ENCODE data around the gene ZNF470. TPM values are rescaled to one million over a fixed set of nuclear protein-coding genes. Genes with fewer than 3 reads are reported as not detected.

The ZNF470 gene
- 1 to 10 TPM; 7.3 to 8.8 TPM for total RNA-seq

DNA sequence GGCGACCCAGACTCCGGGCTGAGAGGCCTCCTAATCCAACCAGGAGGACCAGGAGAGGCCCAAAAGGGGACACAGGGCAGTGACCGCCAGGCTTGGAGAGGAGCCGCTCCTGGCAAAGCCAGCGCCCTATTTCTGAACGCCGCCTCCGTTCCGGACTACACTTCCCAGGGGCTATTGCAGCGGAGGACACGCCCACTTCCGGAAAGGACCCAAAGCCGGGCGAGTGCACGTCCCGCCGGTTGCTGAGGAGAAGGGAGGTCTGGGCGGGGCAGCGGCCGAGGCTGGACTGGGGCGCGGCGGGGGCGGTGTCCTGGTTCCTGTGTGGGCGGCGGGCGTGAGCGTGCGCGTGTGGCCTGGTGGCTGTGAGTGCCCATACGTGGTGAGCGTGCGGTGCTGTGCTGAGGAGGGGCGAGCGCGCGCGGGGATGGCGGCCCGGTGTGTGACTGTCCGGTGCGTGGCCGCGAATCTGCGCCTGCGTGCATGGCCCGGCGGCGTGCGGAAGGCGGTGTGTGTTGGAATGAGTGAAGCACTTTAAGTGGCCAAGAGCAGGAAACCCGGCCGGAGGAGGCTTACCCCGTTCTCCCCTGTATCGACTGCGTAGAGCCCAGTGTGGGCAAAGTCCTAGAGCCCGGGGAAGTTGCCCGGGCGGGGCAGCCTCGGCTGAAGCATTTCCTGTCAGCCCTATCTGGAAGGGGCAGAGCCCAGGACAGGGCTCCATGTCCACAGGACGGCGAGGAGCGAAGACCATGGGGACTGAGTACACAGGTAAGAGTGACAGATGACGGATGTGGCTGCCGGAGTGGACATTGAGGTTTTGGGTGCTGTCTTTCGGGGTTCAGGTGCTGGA lies at the start of gene ZNF470:
ZNF470 (plus strand) TSS at position 195 of the 847 bp plus-strand sequence. CDS start 2,844 bp downstream, outside the sequence.
- Mint-ChIP-seq H3K27me3 (no peaks in the 10 kb centered on the region), H3K4me1 (peaks cover 7% of the 10 kb centered on the region), H3K27ac (peak within 1 kb of the TSS; percentile 89), H3K36me3 (peaks cover 60% of the 10 kb centered on the region), H3K4me3 (peak within 1 kb of the TSS; percentile 89), H3K9me3 (peaks cover 26% of the 10 kb centered on the region)
- peak; percentile 93 for ATAC-seq (ENCODE audit: low read depth)
- POLR2A ChIA-PET: interaction anchor here (0.5 to 1.3 kb wide), 2 partner anchors 28 to 1582 kb away, joined by 3 read pairs; no protein-coding TSS in a partner anchor
- DNase-seq: peak; percentile 88

DNA sequence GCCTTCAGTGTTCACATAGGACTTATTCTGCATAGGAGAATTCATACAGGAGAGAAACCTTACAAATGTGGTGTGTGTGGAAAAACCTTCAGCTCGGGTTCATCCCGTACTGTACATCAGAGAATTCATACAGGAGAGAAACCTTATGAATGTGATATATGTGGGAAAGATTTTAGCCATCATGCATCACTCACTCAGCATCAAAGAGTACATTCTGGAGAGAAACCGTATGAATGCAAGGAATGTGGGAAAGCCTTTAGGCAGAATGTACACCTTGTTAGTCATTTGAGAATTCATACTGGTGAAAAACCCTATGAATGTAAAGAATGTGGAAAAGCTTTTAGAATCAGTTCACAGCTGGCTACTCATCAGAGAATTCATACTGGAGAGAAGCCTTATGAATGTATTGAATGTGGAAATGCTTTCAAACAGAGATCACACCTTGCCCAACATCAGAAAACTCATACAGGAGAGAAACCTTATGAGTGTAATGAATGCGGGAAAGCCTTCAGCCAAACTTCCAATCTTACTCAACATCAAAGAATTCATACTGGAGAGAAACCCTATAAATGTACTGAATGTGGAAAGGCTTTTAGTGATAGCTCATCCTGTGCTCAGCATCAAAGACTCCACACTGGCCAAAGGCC lies 41.9 kb upstream of the ZNF470 start:
- DNase-seq (no peak), ATAC-seq (ENCODE audit: low read depth) (no peak)
- peaks cover 42% of the 10 kb centered on the region for H3K9me3 Mint-ChIP-seq
- H3K27me3 Mint-ChIP-seq: no peaks in the 10 kb centered on the region
- peaks cover 16% of the 10 kb centered on the region for H3K36me3 Mint-ChIP-seq
- POLR2A ChIA-PET: no interaction called here
- no peaks in the 10 kb centered on the region for H3K4me1 Mint-ChIP-seq
- no peak overlapping the region for H3K27ac Mint-ChIP-seq
- no peak overlapping the region for H3K4me3 Mint-ChIP-seq

DNA sequence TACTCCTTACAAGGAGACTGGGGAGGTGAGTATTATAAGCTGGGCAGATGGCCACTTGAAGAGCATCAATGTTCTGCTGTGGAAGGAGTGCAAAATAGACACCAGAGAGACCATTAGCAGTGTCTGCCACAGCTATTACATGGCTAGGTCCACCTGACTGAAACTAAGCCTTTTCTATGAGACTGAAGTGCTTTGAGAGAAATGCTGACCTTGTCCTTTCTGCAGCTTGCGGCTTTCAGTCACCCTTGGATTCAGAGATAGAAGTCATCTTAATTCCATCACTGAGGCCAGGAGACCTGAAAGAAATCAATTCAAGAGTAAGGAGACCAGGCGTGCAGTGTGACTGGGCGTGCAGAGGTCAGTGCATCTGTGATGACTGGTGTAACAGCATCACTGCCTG lies 29.8 kb upstream of the ZNF470 start:
- Mint-ChIP-seq H3K4me3 (peak overlapping the region; percentile 95), H3K27me3 (no peaks in the 10 kb centered on the region), H3K36me3 (peaks cover 35% of the 10 kb centered on the region), H3K27ac (peak overlapping the region; percentile 98), H3K4me1 (peaks cover 14% of the 10 kb centered on the region), H3K9me3 (peaks cover 37% of the 10 kb centered on the region)
- ATAC-seq (ENCODE audit: low read depth) (no peak), DNase-seq (no peak)
- POLR2A ChIA-PET: interaction anchor here (0.7 kb wide), 1 partner anchor 134 kb away, joined by 3 read pairs; the partner anchor contains the start of gene ZNF835

DNA sequence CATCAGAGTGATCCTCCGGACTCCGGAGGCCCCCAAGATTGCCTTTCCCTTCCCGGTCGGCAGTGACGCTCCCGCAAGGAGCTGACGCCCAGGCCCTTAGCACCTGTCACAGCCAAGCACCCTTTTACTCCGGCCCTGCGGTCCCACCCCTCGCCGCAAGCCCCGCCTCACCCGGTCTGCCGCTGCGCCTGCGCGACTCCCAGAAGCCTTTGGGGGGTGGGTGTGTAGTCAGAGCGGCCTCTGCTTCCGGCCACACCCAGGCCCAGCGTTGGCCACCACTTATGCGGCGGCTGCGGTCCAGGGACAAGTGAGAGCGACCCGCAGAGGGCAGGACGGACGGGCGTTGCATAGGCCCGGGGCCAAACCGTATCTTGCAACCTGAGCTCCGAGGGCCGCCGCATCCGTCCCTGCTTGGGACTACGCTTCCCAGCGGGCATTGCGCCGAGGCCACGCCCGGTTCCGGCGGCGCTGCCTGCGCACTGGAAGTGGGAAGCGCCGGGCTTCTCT lies 29.0 kb upstream of the ZNF470 start:
- Mint-ChIP-seq H3K27ac (peak overlapping the region; percentile 98), H3K4me3 (peak overlapping the region; percentile 95), H3K36me3 (peaks cover 41% of the 10 kb centered on the region), H3K9me3 (peaks cover 35% of the 10 kb centered on the region), H3K27me3 (no peaks in the 10 kb centered on the region), H3K4me1 (peaks cover 16% of the 10 kb centered on the region)
- peak; percentile 94 for ATAC-seq (ENCODE audit: low read depth)
- DNase-seq: peak; percentile 97
- POLR2A ChIA-PET: interaction anchor here (0.7 to 2.3 kb wide), 6 partner anchors 28 to 634 kb away, joined by 3 to 8 read pairs (median 4); partner anchors contain the start of genes ZNF71 and ZNF835

DNA sequence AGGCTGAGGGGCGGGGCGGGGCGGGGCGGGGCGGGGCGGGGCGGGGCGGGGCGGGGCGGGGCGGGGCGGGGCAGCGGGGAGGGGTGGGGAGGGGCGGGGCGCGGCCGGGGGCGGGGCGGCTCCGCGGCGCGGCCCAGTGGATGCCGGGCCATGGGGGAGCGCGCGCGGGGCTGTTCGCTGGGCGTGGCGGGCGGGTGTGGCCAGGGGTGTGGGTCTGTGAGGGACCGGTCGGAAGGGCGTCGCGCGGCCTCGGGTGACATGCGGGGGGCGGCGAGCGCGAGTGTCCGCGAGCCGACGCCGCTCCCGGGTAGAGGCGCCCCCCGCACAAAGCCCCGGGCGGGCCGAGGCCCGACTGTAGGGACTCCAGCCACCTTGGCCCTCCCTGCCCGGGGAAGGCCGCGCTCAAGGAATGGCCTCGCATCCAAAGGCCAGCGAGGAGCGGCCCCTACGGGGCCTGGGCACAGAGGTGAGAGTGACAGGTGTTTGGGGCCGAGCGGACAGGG lies 28.5 kb upstream of the ZNF470 start, which contains the start of gene ZFP28:
ZFP28 (plus strand) TSS at position 188 of the 503 bp plus-strand sequence; CDS start at position 259, 71 bp downstream.
- Mint-ChIP-seq H3K27ac (peak within 1 kb of the TSS; percentile 98), H3K27me3 (no peaks in the 10 kb centered on the region), H3K36me3 (peaks cover 45% of the 10 kb centered on the region), H3K4me1 (peaks cover 16% of the 10 kb centered on the region), H3K9me3 (peaks cover 34% of the 10 kb centered on the region), H3K4me3 (peak within 1 kb of the TSS; percentile 95)
- no peak for DNase-seq
- POLR2A ChIA-PET: interaction anchor here (0.8 to 2.3 kb wide), 5 partner anchors 27 to 634 kb away, joined by 3 to 8 read pairs (median 4); partner anchors contain the start of gene ZNF71
- ATAC-seq (ENCODE audit: low read depth): peak; percentile 77

DNA sequence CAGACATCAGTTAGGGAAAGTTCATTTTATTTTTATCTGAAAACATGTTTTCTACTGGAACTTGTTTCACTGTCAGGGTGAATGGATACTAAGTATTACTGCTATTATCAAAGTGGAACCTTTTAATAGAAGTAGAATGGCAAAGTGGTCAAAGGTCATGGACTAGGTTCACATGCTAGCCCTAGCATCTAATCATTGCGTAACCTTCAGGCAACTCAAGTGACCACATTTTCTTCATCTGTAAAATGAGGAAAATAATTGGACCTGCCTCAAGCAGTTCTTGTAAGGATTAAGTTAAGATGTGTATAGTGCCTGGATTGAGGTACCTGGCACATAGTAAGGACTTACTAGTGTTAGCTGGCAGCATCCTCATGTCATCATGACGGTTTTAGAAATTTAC lies 23.5 kb upstream of the ZNF470 start:
- H3K27ac Mint-ChIP-seq: no peak overlapping the region
- H3K4me1 Mint-ChIP-seq: peaks cover 13% of the 10 kb centered on the region
- H3K27me3 Mint-ChIP-seq: no peaks in the 10 kb centered on the region
- ATAC-seq (ENCODE audit: low read depth) (no peak), DNase-seq (no peak)
- POLR2A ChIA-PET: no interaction called here
- H3K9me3 Mint-ChIP-seq: peaks cover 34% of the 10 kb centered on the region
- peaks cover 70% of the 10 kb centered on the region for H3K36me3 Mint-ChIP-seq
- no peak overlapping the region for H3K4me3 Mint-ChIP-seq

DNA sequence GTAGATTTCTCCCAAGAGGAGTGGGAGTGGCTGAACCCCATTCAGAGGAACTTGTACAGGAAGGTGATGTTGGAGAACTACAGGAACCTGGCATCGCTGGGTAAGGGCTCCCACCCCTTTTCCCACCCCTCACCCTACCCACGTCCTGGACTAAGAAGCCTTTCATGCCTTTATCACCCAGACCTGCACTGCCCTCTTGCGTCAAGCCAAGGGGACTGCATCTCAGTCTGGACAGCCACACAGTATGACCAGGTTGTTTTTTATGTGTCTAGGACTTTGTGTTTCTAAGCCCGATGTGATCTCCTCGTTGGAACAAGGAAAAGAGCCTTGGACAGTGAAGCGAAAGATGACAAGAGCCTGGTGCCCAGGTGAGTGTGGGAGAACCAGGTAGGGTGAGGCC lies 19.7 kb upstream of the ZNF470 start:
- H3K36me3 Mint-ChIP-seq: peaks cover 69% of the 10 kb centered on the region
- H3K9me3 Mint-ChIP-seq: peaks cover 29% of the 10 kb centered on the region

DNA sequence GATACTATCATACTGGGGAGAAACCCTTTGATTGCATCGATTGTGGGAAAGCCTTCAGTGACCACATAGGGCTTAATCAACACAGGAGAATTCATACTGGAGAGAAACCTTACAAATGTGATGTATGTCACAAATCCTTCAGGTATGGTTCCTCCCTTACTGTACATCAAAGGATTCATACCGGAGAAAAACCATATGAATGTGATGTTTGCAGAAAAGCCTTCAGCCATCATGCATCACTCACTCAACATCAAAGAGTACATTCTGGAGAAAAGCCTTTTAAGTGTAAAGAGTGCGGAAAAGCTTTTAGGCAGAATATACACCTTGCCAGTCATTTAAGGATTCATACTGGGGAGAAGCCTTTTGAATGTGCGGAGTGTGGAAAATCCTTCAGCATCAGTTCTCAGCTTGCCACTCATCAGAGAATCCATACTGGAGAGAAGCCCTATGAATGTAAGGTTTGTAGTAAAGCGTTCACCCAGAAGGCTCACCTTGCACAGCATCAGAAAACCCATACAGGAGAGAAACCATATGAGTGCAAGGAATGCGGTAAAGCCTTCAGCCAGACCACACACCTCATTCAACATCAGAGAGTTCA lies 12.9 kb upstream of the ZNF470 start:
- no peaks in the 10 kb centered on the region for H3K4me1 Mint-ChIP-seq
- H3K9me3 Mint-ChIP-seq: peaks cover 45% of the 10 kb centered on the region
- no peak for ATAC-seq (ENCODE audit: low read depth)
- H3K36me3 Mint-ChIP-seq: peaks cover 51% of the 10 kb centered on the region
- H3K27ac Mint-ChIP-seq: no peak overlapping the region
- H3K4me3 Mint-ChIP-seq: no peak overlapping the region
- POLR2A ChIA-PET: no interaction called here
- no peaks in the 10 kb centered on the region for H3K27me3 Mint-ChIP-seq
- DNase-seq: no peak

More for the DNA sequence above, 19.7 kb upstream of the ZNF470 start:
- POLR2A ChIA-PET: no interaction called here
- no peak overlapping the region for H3K27ac Mint-ChIP-seq
- ATAC-seq (ENCODE audit: low read depth) (no peak), DNase-seq (no peak)
- no peaks in the 10 kb centered on the region for H3K27me3 Mint-ChIP-seq
- H3K4me3 Mint-ChIP-seq: no peak overlapping the region
- H3K4me1 Mint-ChIP-seq: peaks cover under 1% of the 10 kb centered on the region

DNA sequence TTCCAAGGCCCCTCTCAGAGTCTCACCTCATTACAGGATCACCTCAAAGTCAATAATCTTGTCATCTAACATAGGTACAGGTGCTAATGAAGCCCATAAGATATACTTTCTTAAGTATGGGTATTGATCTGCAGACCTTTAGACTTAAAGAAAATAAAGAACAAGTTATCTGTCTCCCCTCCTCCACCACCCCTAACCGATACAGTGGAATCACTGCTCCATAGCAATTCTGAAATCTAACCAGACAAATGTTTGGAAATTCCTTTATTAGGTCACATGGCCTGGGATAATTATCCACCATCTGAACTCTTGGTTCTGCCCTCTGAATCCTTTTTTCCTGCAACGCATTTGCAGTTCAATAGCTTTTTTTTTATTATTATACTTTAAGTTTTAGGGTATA lies 4.5 kb upstream of the ZNF470 start:
- no peaks in the 10 kb centered on the region for H3K27me3 Mint-ChIP-seq
- POLR2A ChIA-PET: no interaction called here
- DNase-seq (no peak), ATAC-seq (ENCODE audit: low read depth) (no peak)
- H3K27ac Mint-ChIP-seq: no peak overlapping the region
- H3K4me1 Mint-ChIP-seq: peaks cover 2% of the 10 kb centered on the region
- H3K9me3 Mint-ChIP-seq: peaks cover 49% of the 10 kb centered on the region
- peaks cover 31% of the 10 kb centered on the region for H3K36me3 Mint-ChIP-seq
- no peak overlapping the region for H3K4me3 Mint-ChIP-seq

DNA sequence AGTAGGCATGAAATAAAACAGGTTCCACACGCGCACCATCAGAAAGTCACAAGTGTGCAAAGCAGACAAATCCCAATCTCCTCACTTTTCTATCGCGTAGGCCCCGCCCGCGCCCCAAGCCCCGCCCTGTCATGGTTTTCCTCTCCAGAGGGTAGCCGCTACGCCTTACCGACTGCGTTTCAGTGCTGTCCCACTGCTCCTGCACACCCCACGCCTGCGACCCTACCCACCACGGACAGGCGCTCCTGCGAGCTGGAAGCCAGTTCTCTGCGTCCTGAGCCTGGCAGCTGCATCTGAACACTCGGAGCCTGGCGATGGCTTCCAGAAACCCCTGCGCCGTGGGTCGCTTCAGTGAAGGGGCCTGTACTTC lies 379 bp upstream of the ZNF470 start:
- Mint-ChIP-seq H3K4me1 (peaks cover 7% of the 10 kb centered on the region), H3K27ac (peak overlapping the region; percentile 89), H3K27me3 (no peaks in the 10 kb centered on the region), H3K36me3 (peaks cover 55% of the 10 kb centered on the region), H3K9me3 (peaks cover 29% of the 10 kb centered on the region), H3K4me3 (peak overlapping the region; percentile 89)
- POLR2A ChIA-PET: interaction anchor here (0.5 to 1.3 kb wide), 2 partner anchors 27 to 1582 kb away, joined by 3 read pairs; no protein-coding TSS in a partner anchor
- ATAC-seq (ENCODE audit: low read depth): peak; percentile 47
- DNase-seq: no peak

DNA sequence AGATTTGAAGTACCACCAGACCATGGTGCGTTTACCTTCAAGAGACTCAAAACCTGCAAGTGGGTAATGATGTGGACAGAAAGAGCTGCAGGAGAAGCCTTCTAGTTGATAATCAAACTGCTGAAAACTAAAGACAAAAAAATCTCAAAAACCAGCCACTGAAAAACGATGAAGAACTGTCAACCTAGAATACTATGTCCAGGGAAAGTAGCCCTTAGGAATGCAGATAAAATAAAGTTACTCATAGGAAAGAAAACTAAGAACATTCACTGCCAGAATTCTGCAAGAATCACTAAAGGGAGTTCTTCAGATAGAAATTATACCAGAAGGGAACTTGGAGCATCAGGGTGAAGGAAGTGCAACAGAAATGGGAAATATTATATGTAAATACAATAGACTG lies 5.3 kb downstream of the ZNF470 start:
- no peak overlapping the region for H3K4me3 Mint-ChIP-seq

DNA sequence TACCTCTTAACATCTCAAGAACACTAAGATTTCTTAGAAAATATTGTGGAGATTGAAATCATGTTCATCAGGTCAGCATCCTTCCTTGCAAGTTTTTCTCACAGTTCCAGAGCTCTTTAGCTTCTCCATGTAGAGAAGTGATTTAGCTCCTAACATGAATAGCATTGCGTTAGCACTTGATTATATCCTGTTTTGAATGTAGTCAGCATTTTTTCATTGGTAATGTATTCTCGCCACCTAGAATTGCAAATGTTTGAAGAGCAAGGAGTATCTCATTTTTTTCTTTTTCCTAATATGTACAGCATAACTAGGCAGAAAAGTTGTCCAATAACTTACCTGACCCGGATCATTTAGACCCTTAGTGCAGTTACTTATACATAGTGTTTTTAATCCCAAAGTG lies 6.6 kb downstream of the ZNF470 start:
- no peak overlapping the region for H3K27ac Mint-ChIP-seq
- H3K4me1 Mint-ChIP-seq: no peaks in the 10 kb centered on the region
- H3K36me3 Mint-ChIP-seq: peaks cover 76% of the 10 kb centered on the region
- POLR2A ChIA-PET: no interaction called here
- peaks cover 41% of the 10 kb centered on the region for H3K9me3 Mint-ChIP-seq
- no peak overlapping the region for H3K4me3 Mint-ChIP-seq
- DNase-seq: no peak
- ATAC-seq (ENCODE audit: low read depth): no peak
- no peaks in the 10 kb centered on the region for H3K27me3 Mint-ChIP-seq

More for the DNA sequence above, 5.3 kb downstream of the ZNF470 start:
- Mint-ChIP-seq H3K27ac (no peak overlapping the region), H3K9me3 (peaks cover 35% of the 10 kb centered on the region), H3K4me1 (peaks cover 5% of the 10 kb centered on the region), H3K27me3 (no peaks in the 10 kb centered on the region), H3K36me3 (peaks cover 76% of the 10 kb centered on the region)
- DNase-seq (no peak), ATAC-seq (ENCODE audit: low read depth) (no peak)
- POLR2A ChIA-PET: no interaction called here
